NCI-H748 treated with DMSO at 0.1 percent for 48 hours (cell line): ENCODE measurements around the gene PAM.
"Not testable (repeated sequence)": the region's sequence is repeated elsewhere in the genome, so short reads cannot be mapped to it uniquely, and the experiment has no call there.

Experiments
- DNase-seq: peaks from one replicate; lab custom pipeline; 2025; lab: John Stamatoyannopoulos, UW

PAM gene

GRCh38 chr5:102941111-102941510, 186.0 kb downstream of the PAM start:
- no peak for DNase-seq

- DNase-seq = no peak
These were observed 191.3 kb downstream of the PAM start for GRCh38 chr5:102946414-102946813.

DNA sequence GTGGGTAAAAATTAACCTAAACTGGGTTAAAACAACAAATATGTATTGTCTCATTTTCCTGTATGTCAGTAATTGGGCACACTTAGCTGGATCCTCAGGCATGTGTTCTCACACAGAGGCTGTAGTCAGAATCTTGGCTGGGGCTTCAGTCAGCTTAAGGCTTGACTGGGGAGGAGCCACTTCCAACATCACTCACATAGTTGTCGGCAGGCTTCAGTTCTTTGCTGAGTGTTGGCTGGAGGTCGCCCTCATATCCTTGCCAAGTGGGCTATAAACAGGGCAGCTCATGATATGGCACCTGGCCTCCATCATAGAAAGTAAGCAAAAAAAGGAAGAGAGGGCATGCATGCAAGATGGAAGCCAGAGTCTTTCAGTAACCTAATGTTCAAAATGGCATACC, 191.9 kb downstream of the PAM start:
- no peak for DNase-seq

GRCh38 chr5:102955488-102955887, 200.4 kb downstream of the PAM start:
- no peak for DNase-seq

DNA sequence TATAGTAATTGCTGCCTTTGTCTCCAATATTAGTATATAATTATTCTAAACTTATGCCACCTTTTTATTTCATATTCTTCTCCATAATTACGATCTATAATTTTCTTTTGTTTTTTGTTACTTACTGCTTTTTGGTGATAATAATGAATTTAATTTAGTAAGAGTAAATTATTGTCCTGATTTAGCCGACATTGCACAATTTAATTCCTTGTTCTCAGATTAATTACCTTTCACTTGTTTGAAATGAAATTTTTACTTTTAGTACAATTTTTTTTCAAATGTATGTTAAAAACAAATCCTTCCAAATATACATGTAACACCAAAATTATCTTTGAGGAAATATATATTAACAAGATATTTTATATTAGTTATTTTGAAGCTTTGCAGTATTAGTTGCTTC, 201.5 kb downstream of the PAM start:
- DNase-seq = no peak

DNA sequence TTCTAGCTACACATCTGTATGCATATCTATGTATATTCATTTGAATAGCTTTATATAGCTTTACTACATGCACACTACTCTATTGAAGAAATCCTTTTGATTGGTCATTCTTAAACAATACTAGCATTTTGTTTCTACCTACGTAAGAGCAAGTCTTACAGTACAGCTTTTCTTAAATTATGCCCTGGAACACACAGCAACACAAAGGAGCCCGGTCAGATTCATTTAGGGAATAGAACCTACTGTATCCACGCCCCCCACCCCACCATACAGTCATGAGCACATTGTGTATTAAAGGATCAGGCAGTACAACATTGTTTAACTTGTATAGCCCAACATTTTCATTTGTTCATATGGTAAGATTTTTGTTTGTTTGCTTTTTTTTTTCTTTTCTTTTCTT, 202.0 kb downstream of the PAM start:
- no peak for DNase-seq

GRCh38 chr5:102958481-102959011, 203.4 kb downstream of the PAM start:
- no peak for DNase-seq

DNA sequence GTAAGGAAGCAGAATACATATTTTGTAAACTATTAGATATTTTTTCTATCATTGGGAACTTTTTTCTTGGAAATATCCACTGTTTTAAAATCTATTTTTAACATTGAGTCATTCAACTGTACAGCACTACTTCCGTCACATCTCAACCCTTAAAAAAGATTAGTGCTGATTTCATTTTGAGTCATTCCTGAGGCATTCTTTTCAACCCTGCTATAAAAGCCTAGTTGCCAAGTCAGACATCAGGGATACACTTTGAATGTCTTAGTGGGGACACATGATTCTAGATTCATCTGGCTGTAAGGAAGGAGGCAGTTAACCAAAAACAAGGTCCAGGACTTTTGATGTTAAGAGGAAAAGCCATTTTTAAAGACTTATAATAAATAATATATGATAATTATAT, 203.9 kb downstream of the PAM start:
- no peak for DNase-seq

DNA sequence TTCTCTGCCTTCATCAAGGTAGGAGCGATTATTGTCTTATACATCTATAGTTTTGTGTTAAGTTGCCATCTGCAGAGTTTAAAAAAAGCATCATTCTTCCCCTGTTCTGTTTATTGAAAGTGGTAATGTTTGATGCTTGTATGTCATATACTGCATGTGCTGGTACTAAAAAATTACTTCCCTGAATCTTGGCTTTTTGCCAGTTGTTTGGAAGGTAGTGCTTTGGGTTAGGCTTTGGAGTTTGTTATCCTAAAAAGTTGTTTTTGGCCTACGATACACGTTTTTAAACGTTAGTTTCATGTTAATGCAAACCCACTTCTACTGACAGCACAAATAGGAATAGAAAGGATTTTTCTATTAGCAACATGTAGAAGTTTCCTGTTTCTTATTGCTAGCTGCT, 206.6 kb downstream of the PAM start:
- DNase-seq = no peak

DNA sequence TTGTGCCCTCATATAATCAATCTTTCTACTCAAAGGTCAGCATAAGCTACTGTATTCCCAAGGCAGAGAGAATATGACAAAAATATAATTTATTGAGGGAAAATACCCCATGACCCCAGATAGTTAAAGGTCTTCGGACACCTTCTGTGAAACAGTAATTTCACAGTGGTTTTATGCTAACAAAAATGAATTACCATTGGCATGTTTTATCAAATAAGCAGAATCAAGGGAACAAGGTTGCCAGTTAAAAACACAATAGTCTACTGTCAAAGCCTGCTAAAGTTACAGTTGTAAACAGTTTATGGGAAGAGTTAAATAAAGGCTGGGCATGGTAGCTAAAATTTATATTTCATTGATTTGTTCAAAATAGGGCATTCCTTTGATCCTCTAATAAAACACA, 210.5 kb downstream of the PAM start:
- DNase-seq = no peak

DNA sequence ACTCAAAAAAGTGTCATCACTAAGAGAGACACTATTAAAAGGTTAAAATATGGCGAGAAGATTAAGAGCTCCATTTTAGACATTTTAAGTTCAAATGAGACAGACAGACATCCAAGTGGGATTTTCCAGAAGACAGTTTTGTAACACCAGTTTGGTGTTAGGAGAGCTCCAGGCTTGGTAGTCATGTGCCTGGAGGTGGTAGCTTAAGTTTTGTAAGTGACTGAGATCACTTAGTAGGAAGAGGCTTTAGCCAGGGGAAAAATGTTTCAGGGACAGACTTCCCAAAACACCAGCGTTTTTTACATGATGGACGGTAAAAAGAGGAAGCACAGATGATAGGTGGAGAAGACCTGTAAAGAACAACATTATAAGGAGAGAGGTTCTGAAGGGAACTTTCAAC, 214.5 kb downstream of the PAM start:
- no peak for DNase-seq

DNA sequence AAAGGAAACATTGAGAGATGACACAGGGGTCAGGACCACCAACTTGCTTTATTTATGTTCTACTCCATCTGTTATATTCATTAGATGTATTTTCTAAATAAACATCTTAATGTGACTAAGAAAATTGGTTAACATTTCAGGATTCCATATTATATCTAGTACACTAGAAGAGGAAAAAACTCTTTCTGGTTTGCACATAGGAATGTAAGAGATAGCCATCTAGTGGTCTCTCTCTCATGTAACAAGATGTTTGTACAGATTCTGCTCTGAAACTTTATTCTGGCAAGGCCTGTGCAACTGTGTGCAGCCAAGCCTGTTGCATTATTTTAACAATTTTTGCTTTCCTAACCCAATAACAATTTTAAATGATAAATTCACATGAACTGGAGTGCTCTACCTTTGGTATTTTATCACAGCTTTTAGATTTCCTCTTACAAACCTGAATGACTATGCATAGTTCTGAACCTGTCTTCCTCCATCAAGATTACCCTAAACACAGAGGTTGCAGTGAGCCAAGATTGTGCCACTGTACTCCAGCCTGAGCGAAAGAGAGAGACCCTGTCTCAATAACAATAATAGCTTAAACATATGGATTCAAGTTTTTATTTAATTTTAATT, 216.7 kb downstream of the PAM start:
- DNase-seq = no peak

DNA sequence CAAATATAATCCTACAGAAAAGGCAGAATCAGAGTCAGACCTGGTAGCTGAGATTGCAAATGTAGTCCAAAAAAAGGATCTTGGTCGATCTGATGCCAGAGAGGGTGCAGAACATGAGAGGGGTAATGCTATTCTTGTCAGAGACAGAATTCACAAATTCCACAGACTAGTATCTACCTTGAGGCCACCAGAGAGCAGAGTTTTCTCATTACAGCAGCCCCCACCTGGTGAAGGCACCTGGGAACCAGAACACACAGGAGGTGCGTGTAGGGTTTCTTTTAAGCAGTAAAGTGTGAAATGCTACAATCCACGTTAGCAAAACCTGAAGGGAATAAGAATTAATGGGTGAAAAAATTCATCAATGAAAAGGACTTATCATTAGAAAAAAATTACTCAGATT, 219.1 kb downstream of the PAM start:
- DNase-seq = no peak

DNA sequence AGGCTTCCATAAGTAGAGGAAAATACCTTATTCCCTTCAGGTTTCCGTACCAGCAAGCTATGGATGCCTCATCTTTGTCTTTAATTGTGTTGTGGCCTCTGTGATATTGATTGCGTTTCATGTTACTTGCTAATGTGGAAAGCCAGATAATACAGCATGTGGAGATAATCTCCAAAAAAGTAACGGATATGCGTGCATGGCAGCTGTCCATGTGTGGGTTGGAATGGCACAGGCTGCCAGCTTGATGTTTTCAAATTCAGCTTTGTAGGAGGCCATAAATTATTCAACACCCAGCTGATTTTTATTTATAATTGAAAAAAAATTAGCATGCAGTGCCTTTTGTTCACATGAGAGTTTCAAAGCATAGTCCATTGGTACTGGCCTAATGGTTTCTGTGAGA, 219.9 kb downstream of the PAM start:
- DNase-seq = no peak

DNA sequence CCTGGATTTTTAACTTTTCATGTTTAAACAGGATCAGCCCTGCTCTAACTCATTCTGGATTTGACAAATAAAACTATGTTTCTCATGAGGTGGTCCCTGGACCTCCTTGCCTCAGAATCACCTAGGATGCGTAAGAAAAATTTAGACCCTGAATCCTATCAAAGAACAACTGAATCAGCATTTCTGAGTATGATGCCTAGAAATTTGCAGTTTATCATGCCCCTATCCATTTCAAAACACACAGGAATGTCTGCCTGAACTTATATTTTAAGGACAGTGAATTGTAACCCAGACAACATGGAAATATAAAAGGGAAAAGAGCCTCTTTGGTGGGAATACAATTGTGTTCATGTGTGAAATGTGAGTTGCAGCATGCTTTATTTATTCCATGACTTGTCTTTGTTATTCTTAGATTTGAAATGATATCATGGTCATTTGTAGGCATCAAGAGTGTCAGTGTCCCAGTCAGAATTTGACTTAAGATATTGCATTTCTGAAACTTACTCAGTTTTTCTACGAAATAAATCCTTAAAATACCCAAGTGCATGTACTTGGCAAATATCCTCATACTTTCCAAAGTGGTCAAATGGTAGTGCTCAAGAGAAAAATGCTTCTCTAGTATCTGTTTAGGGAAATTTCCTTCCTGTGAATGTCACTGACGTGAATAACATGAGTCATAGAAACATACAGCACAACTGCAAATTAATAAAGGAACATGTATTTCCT, 220.5 kb downstream of the PAM start:
- no peak for DNase-seq

- no peak for DNase-seq
These were observed 227.0 kb downstream of the PAM start for GRCh38 chr5:102981957-102982635.

DNA sequence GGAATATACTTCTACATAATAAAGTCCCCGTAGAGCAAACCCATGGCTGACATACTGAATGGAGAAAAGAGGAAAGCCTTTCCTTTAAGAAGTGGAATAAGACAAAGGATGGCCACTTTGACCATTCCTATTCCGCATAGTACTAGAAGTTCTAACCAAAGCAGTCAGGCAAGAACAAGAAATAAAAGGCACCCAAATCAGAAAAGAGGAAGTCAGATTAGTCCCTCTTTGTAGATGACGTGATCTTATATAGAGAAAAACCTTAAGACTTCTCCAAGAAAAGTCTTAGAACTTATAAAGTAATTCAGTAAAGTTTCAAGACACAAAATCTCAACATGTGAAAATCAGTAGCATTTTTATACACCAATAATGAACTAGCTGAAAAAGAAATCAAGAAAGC, 231.0 kb downstream of the PAM start:
- DNase-seq = no peak

DNA sequence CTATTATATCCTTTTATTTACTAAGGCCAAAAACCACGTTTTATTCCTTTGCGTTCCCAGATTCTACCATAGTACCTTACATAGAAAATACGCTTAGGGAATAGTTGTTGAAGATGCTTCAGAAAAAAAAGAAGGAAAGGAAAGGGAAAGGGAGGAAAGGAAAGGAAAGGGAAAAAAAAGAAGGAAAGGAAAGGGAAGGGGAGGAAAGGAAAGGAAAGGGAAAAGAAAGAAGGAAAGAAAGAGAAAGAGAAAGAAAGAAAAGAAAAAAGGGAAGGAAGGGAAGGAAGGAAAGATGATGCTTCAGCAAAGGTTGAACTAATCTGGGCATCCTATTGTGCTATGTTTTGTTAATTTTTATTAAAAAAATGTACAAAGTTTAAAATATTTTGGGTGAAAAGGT, 233.4 kb downstream of the PAM start:
- no peak for DNase-seq

- no peak for DNase-seq
These were observed 236.7 kb downstream of the PAM start for GRCh38 chr5:102991802-102992201.

GRCh38 chr5:102996011-102996575, 241.0 kb downstream of the PAM start:
- DNase-seq = no peak

GRCh38 chr5:102998224-102998623, 243.1 kb downstream of the PAM start:
- no peak for DNase-seq

DNA sequence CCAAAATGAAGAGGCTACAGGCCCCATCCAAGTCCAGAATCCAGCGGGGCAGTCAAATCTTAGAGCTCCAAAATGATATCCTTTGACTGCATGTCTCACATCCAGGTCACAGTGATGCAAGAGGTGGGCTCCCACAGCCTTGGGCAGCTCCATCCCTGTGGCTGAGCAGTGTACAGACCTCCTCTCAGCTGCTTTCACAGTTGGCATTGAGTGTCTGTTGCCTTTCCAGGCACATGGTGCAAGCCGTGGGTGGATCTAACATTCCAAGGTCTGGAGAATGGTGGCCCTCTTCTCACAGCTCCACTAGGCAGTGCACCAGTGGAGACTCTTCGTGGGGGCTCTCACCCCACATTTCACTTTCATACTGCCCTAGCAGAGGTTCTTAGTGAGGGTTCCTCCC, 244.1 kb downstream of the PAM start:
- DNase-seq = no peak

- DNase-seq = not testable (repeated sequence)
These were observed 244.5 kb downstream of the PAM start for GRCh38 chr5:102999621-103000020.
